Keratinocyte (primary cell): ENCODE data around the gene TBC1D30. TPM values are rescaled to one million over a fixed set of nuclear protein-coding genes. Genes with fewer than 3 reads are reported as not detected.

Experiments used
- DNase-seq: peaks from one replicate; pipeline ENCODE4 v3.0.0-alpha.2; 2011; ENCODE audit warnings: low read depth, missing footprints, low spot score
- FAIRE-seq: peaks from 2 replicates; lab custom pipeline; 2011; peaks lifted over from hg19 to GRCh38; lab: Jason Lieb, UNC
- H2AFZ ChIP-seq: 2 replicates; pipeline ENCODE4 v1.6.0; 2012; ENCODE audit warnings: low read length, control low read depth, inconsistent platforms; ENCODE audit not compliant: control insufficient read depth
- H3K27ac ChIP-seq: 2 replicates; pipeline ENCODE4 v1.5.1; 2011; ENCODE audit warnings: low read length; ENCODE audit not compliant: control insufficient read depth, insufficient read depth
- H3K27me3 ChIP-seq: 3 replicates; pipeline ENCODE4 v1.6.0; 2011; ENCODE audit warnings: low read length; ENCODE audit not compliant: control insufficient read depth, insufficient read depth; ENCODE audit errors: extremely low read depth
- H3K36me3 ChIP-seq, 2 experiments: 2 replicates in 1 of 2; 3 replicates in 1 of 2; pipeline ENCODE4 v1.5.1; 2011; ENCODE audit warnings: low read length in 2 of 2, mild to moderate bottlenecking in 1 of 2; ENCODE audit not compliant: control insufficient read depth in 2 of 2, insufficient read depth in 2 of 2; ENCODE audit errors: extremely low read depth in 1 of 2
- H3K4me1 ChIP-seq: 3 replicates; pipeline ENCODE4 v1.5.1; 2011; ENCODE audit warnings: low read length; ENCODE audit not compliant: control insufficient read depth, insufficient read depth; ENCODE audit errors: extremely low read depth
- H3K4me2 ChIP-seq: 3 replicates; pipeline ENCODE4 v1.6.0; 2011; ENCODE audit warnings: low read depth, low read length; ENCODE audit not compliant: control insufficient read depth, insufficient read depth; ENCODE audit errors: extremely low read depth
- H3K4me3 ChIP-seq, 3 experiments: fragments of 200-600 bp in 1 of 3; sonication (generic) in 1 of 3; 2 replicates in 2 of 3; 3 replicates in 1 of 3; pipeline ENCODE4 v1.5.1; 2011 to 2016; ENCODE audit warnings: low read length in 3 of 3, mild to moderate bottlenecking in 3 of 3, control low read depth in 2 of 3, inconsistent platforms in 1 of 3, low read depth in 1 of 3, mixed read lengths in 1 of 3, mixed run types in 1 of 3, moderate library complexity in 1 of 3; ENCODE audit not compliant: control insufficient read depth in 2 of 3, insufficient read depth in 2 of 3; ENCODE audit errors: extremely low read depth in 1 of 3
- H3K79me2 ChIP-seq: 2 replicates; pipeline ENCODE4 v1.6.0; 2012; ENCODE audit warnings: low read length; ENCODE audit not compliant: control insufficient read depth, insufficient read depth
- H3K9ac ChIP-seq: 3 replicates; pipeline ENCODE4 v1.6.0; 2011; ENCODE audit warnings: low read length; ENCODE audit not compliant: control insufficient read depth, insufficient read depth; ENCODE audit errors: extremely low read depth
- H3K9me1 ChIP-seq: 3 replicates; pipeline ENCODE4 v1.6.0; 2011; ENCODE audit warnings: low read length; ENCODE audit not compliant: control insufficient read depth, insufficient read depth; ENCODE audit errors: extremely low read depth
- H3K9me3 ChIP-seq: 2 replicates; pipeline ENCODE4 v1.5.1; 2012; ENCODE audit warnings: low read depth, low read length; ENCODE audit not compliant: control insufficient read depth
- H4K20me1 ChIP-seq: 3 replicates; pipeline ENCODE4 v1.6.0; 2011; ENCODE audit warnings: low read length; ENCODE audit not compliant: control insufficient read depth, insufficient read depth; ENCODE audit errors: extremely low read depth
- CTCF ChIP-seq, 3 experiments: IDR thresholded peaks in 1 of 3; conservative IDR thresholded peaks in 1 of 3; optimal IDR thresholded peaks in 1 of 3; 2 replicates in 2 of 3; 3 replicates in 1 of 3; pipeline versions ENCODE3 to v1.5.1; 2011; ENCODE audit warnings: low read length in 3 of 3, mild to moderate bottlenecking in 3 of 3, moderate library complexity in 2 of 3, control low read depth in 1 of 3, inconsistent platforms in 1 of 3; ENCODE audit not compliant: insufficient read depth in 2 of 3; ENCODE audit errors: extremely low read depth in 1 of 3
- EZH2 ChIP-seq: IDR thresholded peaks from one replicate; pipeline ENCODE4 v1.6.1; 2012; ENCODE audit warnings: inconsistent platforms, mild to moderate bottlenecking, low read length, moderate library complexity
- dilution Hi-C: fragments of 300-500 bp; cut with MboI; formaldehyde crosslinking; loops from one replicate; pipeline ENCODE4 v1.7.0; 2020; ENCODE audit warnings: low sequenced_read_pairs; ENCODE audit not compliant: extremely low pct_ligation_motif_present
- polyA plus RNA-seq, 5 experiments: library from polyadenylated mRNA; depleted of rRNA in 3 of 5; stranded (reverse) in 3 of 5; stranded (forward) in 1 of 5; unstranded in 1 of 5; fragments of >200 nt; gene quantifications; 1 replicate in 1 of 5; 2 replicates in 3 of 5; 3 replicates in 1 of 5; pipeline versions ENCODE4 v1.2.1 to v1.2.3, GENCODE V29; 2011 to 2012; ENCODE audit warnings: missing spikeins in 2 of 5, low read depth in 1 of 5, low replicate concordance in 1 of 5

Gene TBC1D30
- polyA plus RNA-seq, 1 donor (not counting 4 experiments of a cell fraction or from before 2014, with no cell fraction given) = 0.50 TPM

- DNase-seq (no peak), FAIRE-seq (no peak)
- dilution Hi-C loops = no loop called here
- Histone ChIP-seq H3K4me2 (no peak overlapping the region), H3K4me1 (no peaks in the 10 kb centered on the region), H3K9me1 (no peaks in the 10 kb centered on the region), H4K20me1 (no peaks in the 10 kb centered on the region), H3K9me3 (no peaks in the 10 kb centered on the region), H2AFZ (no peak overlapping the region), H3K9ac (no peak overlapping the region), H3K27ac (no peak overlapping the region), H3K79me2 (no peaks in the 10 kb centered on the region), H3K4me3 (no peak overlapping the region), H3K36me3 (no peaks in the 10 kb centered on the region), H3K27me3 (no peaks in the 10 kb centered on the region)
- TF ChIP-seq EZH2 = no peak
- no peak for TF ChIP-seq CTCF (optimal IDR thresholded peaks at IDR 0.05 in 1 of 3, IDR thresholded peaks at IDR 0.05 in 1 of 3, conservative IDR thresholded peaks at IDR 0.05 in 1 of 3; ENCODE audit: extremely low read depth in 1 of 3, insufficient read depth in 2 of 3, low read length in 3 of 3)
Measured at GRCh38 chr12:64814432-64814831, 10.0 kb upstream of the TBC1D30 start.

GRCh38 chr12:64819816-64820402 lies 4.5 kb upstream of the TBC1D30 start:
- H3K79me2 ChIP-seq = no peaks in the 10 kb centered on the region
- no peak overlapping the region for H3K4me2 ChIP-seq
- H3K9ac ChIP-seq = no peak overlapping the region
- H3K27me3 ChIP-seq = peaks cover 21% of the 10 kb centered on the region
- no peaks in the 10 kb centered on the region for H4K20me1 ChIP-seq
- H2AFZ ChIP-seq = no peak overlapping the region
- no peak for DNase-seq
- dilution Hi-C loops = no loop called here
- no peak for FAIRE-seq
- no peak overlapping the region for H3K4me3 ChIP-seq
- no peaks in the 10 kb centered on the region for H3K9me3 ChIP-seq
- no peaks in the 10 kb centered on the region for H3K9me1 ChIP-seq
- TF ChIP-seq EZH2 (no peak), CTCF (optimal IDR thresholded peaks at IDR 0.05 in 1 of 3, IDR thresholded peaks at IDR 0.05 in 1 of 3, conservative IDR thresholded peaks at IDR 0.05 in 1 of 3; ENCODE audit: extremely low read depth in 1 of 3, insufficient read depth in 2 of 3, low read length in 3 of 3) (no peak)
- no peak overlapping the region for H3K27ac ChIP-seq
- no peaks in the 10 kb centered on the region for H3K36me3 ChIP-seq
- peaks cover 3% of the 10 kb centered on the region for H3K4me1 ChIP-seq
